ENCODE measurements around the gene TANC1.

Gene TANC1

GRCh38 chr2:159124931-159125467 lies 156.6 kb downstream of the TANC1 start:
- TF ChIP-seq FOXP2 (optimal IDR thresholded peaks at IDR 0.05; ENCODE audit: borderline replicate concordance, extremely low read depth, extremely low read length, insufficient read depth), result no peak
- TF ChIP-seq POLR2AphosphoS5 (IDR thresholded peaks at IDR 0.05; ENCODE audit: low read depth, low read length), result no peak
- no peak for TF ChIP-seq REST (IDR thresholded peaks at IDR 0.05; ENCODE audit: insufficient read depth in 1 of 2, low read depth in 2 of 2, low read length in 2 of 2)
- TF ChIP-seq TAF1 (IDR thresholded peaks at IDR 0.05; ENCODE audit: borderline replicate concordance, insufficient read depth, low read length), result no peak
- TF ChIP-seq SIN3A (IDR thresholded peaks at IDR 0.05; ENCODE audit: borderline replicate concordance, insufficient read depth, low read length), result no peak

DNA sequence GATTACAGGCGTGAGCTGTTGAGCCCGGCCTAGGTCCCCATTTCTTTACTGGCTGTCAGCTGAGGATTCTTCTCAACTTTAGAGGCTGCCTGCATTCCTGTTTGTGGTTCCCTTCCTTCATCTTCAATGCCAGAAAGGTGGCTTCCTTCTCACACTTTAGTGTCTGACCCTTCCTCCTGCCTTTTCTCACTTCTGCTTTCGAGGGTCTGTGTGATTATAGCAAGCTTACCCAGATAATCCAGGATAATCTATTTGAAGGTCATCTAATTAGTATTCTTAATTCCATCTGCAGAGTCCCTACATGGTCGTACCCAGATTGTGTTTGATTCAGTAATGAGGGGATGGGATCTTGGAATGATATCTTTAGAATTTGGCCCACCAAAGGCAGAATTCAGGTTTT lies 157.4 kb downstream of the TANC1 start:
- TF ChIP-seq TAF1 (IDR thresholded peaks at IDR 0.05; ENCODE audit: borderline replicate concordance, insufficient read depth, low read length), result no peak
- no peak for TF ChIP-seq REST (IDR thresholded peaks at IDR 0.05; ENCODE audit: insufficient read depth in 1 of 2, low read depth in 2 of 2, low read length in 2 of 2)
- no peak for TF ChIP-seq SIN3A (IDR thresholded peaks at IDR 0.05; ENCODE audit: borderline replicate concordance, insufficient read depth, low read length)
- no peak for TF ChIP-seq FOXP2 (optimal IDR thresholded peaks at IDR 0.05; ENCODE audit: borderline replicate concordance, extremely low read depth, extremely low read length, insufficient read depth)
- no peak for TF ChIP-seq POLR2AphosphoS5 (IDR thresholded peaks at IDR 0.05; ENCODE audit: low read depth, low read length)

GRCh38 chr2:159126432-159127022 lies 158.1 kb downstream of the TANC1 start:
- no peak for TF ChIP-seq POLR2AphosphoS5 (IDR thresholded peaks at IDR 0.05; ENCODE audit: low read depth, low read length)
- no peak for TF ChIP-seq SIN3A (IDR thresholded peaks at IDR 0.05; ENCODE audit: borderline replicate concordance, insufficient read depth, low read length)
- no peak for TF ChIP-seq FOXP2 (optimal IDR thresholded peaks at IDR 0.05; ENCODE audit: borderline replicate concordance, extremely low read depth, extremely low read length, insufficient read depth)
- TF ChIP-seq REST (IDR thresholded peaks at IDR 0.05; ENCODE audit: insufficient read depth in 1 of 2, low read depth in 2 of 2, low read length in 2 of 2), result no peak
- TF ChIP-seq TAF1 (IDR thresholded peaks at IDR 0.05; ENCODE audit: borderline replicate concordance, insufficient read depth, low read length), result no peak

DNA sequence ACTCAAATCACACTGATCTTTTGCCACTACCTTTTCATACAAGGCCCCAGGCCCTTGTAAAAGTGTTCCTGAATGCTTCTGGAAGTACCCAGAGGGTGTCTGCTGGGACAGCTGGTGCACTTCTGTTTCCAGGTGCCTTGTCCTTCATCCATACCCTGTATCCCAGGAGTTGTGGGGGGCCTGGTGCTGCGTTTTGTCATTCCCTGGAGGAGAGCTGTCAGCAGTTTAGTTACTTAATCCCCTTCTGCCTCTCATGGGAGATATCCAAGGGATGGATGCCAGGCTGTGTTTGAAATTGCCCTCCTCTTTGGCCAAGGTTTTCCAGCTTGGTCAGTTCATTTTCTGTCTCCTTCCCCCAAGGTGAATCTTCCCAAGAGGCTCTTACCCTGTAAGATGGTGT lies 159.8 kb downstream of the TANC1 start:
- TF ChIP-seq REST (IDR thresholded peaks at IDR 0.05; ENCODE audit: insufficient read depth in 1 of 2, low read depth in 2 of 2, low read length in 2 of 2), result no peak
- no peak for TF ChIP-seq SIN3A (IDR thresholded peaks at IDR 0.05; ENCODE audit: borderline replicate concordance, insufficient read depth, low read length)
- TF ChIP-seq POLR2AphosphoS5 (IDR thresholded peaks at IDR 0.05; ENCODE audit: low read depth, low read length), result no peak
- no peak for TF ChIP-seq TAF1 (IDR thresholded peaks at IDR 0.05; ENCODE audit: borderline replicate concordance, insufficient read depth, low read length)
- TF ChIP-seq FOXP2 (optimal IDR thresholded peaks at IDR 0.05; ENCODE audit: borderline replicate concordance, extremely low read depth, extremely low read length, insufficient read depth), result no peak

Data from PFSK-1 (cell line).